EH (cell line): ENCODE data around the gene KAT5.
"Not testable (repeated sequence)": the region's sequence is repeated elsewhere in the genome, so short reads cannot be mapped to it uniquely, and the experiment has no call there.

Experiments
- DNase-seq: peaks from one replicate; pipeline ENCODE4 v3.0.0-alpha.2; 2015; ENCODE audit warnings: low read depth

KAT5 gene

DNA sequence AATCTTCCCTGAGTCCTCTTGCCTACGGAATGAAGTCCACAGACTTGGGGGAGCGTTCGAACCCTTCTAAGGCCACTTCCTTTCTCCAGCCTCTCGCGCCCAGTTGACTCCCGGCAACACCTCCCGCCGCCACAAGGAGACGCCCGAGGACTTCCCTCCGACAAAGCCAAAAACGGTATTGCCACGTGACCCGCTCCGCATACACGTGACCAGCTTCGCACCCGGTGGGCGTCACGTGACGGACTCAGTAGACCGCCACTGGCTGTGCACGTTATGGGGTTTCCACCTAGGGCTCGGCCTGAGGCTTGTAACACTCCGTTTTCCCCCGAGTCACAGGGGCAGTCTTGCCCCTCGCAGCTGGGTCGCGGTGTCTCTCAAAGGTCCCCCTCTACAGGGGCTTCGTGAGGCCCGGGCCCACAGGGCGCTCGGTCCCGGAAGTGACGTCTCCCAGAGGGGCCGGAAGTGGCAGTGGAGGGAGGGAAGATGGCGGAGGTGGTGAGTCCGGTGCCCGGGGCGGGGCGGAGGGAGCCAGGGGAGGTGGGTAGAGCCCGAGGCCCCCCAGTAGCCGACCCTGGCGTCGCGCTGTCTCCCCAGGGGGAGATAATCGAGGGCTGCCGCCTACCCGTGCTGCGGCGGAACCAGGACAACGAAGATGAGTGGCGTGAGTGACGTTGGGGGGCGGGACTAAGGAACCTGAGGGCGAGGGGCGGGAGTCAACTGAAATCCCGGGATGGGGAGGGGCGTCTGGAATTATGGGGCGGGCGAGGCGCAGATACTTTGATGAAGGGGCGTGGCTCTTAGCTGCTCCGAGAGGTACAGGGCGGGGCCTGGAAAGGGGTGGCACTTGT, at the start of gene KAT5:
KAT5 (plus strand) TSS at position 468 of the 848 bp plus-strand sequence; CDS start at position 484, 16 bp downstream.
- peak; percentile 99 for DNase-seq

DNA sequence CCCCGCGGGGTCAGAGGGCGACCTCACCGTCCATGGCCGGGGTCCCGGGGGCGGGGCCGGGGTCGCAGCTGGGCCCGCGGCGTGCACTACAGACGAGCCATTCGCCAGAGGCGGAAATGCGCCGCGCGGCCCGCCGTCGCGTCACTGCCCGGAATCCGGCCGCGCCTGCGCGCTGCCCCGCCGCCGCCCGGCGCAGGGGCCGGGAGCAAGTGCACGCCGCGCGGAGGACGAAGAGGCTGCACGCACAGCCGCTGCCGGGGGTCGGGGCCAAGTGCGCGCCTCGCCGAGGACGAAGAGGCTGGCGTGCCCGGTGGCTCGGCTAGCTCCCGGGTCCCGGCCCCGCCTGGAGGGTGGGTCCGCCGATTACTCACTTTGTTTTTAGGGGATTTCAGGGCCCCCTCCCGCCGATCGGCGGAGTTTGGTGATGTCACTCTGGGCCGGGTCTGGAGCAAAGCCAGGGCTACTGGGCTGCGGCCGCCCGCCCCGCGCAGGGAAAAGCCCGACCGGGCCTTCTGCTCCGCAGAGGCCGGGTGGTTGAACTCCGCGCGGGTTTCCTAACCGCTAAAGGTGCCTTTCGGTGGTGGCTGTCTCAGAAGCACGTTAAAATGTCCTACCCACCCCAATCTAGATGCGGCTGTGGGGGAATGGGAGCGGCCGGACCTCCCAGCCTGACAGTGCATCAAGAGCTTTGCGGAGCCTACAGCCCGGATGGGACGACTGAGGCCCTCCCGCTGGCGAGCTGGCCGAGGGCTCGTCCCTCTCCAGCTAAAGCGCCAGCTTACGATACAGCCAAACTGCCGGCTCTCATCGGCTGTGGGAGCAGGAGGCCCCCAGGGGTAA, 49.0 kb upstream of the KAT5 start, which contains the start of gene RELA:
RELA (minus strand) TSS at position 118 of the 840 bp plus-strand sequence; CDS start at position 34, 84 bp downstream.
- DNase-seq, result peak; percentile 94

DNA sequence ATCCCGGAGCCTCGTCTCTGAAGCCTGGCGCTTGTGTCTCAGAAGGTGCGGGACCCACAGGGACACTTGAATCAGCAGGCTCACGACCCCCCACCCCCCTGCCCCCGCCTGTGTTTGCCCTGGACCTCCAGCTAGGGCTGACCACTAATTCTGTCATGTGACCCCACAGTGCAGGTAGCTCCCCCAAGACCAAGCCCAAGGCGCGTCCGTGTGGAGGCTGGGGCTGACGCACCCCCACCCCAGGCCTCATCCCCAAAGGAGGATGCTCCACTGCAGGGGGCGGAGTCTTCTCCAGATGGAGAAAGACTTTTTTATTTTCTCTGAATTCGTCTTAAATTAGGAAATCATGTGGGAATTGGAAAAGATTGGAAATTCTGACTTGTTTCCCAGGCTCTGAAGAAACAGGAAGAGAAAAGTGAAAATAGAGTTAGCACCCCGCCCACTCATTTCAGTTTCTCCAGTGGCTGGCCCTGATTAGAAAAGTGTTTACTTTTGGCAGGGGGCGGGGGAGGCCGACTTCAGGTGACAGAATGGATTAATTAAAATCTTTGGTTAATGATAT, 48.3 kb upstream of the KAT5 start:
- peak; percentile 66 for DNase-seq

GRCh38 chr11:65672180-65672860, 39.7 kb upstream of the KAT5 start:
- no peak for DNase-seq

GRCh38 chr11:65672982-65673381, 39.1 kb upstream of the KAT5 start:
- DNase-seq, result no peak

DNA sequence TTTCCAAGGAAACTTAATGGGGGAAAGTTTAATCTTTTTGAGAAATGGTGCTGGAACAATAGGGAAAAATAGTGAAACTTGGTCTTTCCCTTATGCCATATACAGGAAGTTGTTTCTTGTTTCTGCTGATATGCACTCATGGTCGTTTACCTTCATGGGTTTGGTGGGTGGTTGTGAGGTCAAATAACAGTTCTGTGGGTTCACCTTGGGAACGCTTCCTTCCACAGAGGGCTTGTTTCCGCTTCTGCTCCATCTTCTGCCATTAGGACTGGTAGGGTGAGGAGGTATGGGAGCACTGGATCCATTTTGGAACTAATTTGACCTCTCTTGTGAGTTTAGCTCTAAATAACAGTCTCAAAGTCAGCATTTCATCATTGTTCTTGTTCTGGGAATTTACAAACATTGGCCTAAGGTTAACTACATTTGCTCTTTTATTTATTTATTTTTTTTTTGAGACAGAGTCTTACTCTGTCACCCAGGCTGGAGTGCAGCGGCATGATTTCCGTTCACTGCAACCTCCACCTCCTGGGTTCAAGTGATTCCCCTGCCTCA, 31.8 kb upstream of the KAT5 start:
- no peak for DNase-seq

- DNase-seq, result not testable (repeated sequence)
Measured at GRCh38 chr11:65683480-65683879, 28.6 kb upstream of the KAT5 start.

DNA sequence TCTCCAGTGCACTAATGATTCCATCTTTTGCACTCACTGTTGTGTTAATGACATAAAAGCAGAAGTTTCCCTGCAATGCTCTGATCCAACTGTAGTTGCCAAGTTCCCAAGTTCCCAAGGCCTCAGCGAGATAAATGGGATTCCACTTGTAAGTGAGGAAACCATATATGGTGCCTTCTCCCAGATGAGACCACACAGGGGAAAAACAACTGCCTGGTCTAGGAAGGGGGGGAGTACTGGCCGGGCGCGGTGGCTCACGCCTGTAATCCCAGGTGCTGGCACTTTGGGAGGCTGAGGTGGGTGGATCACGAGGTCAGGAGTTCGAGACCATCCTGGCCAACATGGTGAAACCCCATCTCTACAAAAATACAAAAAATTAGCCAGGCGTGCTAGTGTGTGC, 26.1 kb upstream of the KAT5 start:
- no peak for DNase-seq

DNA sequence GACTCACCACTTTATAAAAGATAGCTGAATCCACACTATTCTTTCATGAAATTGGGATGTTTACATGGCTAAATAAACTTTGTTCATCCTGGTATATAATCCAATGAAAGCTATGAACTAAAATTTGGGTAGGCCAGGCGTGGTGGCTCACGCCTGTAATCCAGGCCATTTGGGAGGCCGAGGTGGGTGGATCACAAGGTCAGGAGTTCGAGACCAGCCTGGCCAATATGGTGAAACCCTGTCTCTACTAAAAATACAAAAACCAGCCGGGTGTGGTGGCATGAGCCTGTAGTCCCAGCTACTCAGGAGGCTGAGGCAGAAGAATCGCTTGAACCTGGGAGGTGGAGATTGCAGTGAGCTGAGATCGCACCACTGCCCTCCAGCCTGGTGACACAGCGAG, 20.2 kb upstream of the KAT5 start:
- DNase-seq, result not testable (repeated sequence)

DNA sequence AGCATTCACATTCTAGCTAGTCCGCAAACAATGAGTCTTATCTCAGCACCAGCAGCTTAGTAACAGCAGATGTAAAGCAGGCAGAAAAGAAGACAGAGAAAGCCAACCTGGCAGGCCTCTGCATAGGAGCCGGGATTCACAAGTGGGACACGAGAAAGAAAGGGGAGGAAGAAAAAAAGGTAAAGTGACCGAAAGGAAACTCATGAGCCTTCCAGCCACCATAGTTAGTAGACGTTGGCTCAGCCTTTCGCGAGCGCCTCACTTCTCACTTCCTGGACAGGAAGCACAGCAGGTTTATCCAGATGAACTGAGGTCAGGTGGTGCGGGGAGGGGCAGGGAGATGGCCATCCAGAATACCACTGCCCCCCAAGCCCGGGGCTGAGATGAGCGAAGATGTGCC, 19.7 kb upstream of the KAT5 start:
- DNase-seq, result no peak

DNA sequence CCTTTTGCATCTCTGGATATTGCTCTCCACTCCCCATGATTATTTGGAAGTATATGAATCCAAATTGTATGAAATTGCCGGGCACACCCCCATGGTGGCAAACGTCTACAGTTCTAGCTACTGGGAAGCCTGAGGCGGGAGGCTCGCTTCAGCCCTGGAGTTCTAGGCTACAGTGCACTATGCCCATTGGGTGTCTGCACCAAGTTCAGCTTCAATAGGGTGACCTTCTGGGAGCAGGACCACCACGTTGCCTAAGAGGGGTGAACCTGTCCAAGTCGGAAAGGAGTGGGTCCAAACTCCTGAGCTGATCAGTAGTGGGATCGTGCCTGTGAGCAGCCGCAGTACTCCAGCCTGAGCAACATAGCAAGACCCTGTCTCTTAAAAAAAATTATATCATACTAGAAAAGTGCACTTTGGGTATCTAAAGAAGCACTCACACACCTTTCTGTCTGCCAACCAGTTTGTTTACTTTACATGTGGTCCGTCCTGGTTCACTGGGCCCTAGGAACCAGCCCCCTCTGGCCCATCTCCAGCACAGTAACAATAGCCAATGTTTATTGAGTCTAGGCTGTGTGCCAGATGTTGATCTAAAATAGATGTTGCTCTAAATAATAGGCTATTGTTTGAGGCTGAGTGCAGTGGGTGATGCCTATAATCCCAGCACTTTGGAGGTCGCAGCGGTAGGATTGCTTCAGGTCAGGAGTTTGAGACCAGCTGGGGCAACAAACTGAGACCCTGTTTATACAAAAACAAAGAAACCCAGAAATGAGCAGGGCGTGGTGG, 16.4 kb upstream of the KAT5 start:
- DNase-seq, result no peak

DNA sequence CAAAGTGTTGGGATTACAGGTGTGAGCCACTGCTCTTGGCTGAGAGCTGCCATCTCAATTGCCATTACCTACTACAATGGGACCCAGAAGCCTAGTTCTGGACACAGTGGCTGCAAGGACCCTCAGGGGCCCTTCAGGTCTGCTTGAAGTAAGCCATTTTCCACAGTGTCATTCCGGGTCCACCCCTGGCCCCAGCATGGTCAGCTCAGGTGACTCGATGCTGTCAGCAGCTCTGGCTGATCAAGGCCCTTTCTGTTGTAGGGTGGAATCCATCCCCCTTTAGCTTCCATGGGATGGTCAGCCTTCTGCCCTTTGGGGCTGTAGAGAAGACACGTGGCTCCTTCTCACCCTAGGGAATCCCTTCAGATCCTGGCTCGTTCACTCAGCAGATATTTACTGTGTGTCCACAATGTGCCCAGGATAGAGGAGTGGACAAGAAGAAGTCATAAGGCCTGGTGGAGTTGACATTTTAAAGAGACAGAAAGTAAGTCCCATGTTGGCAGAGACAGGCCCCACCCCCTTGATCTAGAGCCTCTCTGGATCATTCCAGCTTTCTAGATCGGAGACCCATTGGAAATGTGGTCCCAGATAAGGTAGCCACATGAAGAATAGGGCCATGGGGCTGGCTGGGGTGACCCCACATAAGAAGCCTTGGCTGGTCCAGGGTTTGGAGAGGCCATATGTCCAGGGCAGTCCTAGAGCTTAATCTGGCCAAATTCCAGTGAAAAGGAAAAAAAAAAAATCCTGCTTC, 15.1 kb upstream of the KAT5 start:
- DNase-seq, result no peak

GRCh38 chr11:65698205-65698604, 13.8 kb upstream of the KAT5 start:
- DNase-seq, result no peak

GRCh38 chr11:65699306-65699705, 12.7 kb upstream of the KAT5 start:
- no peak for DNase-seq

- DNase-seq, result no peak
Measured at GRCh38 chr11:65700399-65700798, 11.7 kb upstream of the KAT5 start.

- no peak for DNase-seq
Measured at GRCh38 chr11:65701686-65702085, 10.4 kb upstream of the KAT5 start.

DNA sequence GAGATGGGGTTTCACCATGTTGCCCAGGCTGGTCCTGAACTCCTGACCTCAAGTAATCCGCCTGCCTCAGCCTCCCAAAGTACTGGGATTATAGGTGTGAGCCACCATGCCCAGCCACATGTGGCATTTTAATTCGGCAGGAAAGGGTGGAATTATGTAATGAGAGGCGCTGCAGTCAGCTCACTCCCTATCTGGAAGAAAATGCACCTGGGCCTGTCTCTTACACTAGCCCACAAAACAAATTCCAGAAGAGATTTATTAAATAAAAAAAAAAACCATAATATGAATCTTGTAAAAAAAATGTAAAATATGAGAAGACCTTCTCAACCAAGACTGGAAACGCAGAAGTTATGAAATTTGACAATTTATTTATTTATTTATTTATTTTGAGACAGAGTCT, 8.2 kb upstream of the KAT5 start:
- no peak for DNase-seq

DNA sequence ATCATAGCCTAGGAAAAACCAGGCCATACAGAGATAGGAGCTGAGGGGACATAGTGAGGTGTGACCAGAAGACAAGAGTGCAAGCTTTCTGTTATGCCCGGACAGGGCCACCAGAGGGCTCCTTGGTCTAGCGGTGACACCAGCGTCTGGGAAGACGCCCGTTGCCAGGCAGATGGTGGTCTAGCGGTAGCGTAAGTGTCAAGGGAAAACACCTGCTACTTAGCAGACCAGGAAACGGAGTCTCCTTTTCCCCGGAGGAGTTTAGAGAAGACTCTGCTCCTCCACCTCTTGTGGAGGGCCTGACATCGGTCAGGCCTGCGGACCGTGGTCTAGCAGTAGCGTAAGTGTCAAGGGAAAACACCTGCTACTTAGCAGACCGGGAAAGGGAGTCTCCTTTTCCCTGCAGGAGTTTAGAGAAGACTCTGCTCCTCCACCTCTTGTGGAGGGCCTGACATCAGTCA, 5.7 kb upstream of the KAT5 start:
- DNase-seq, result peak; percentile 58

GRCh38 chr11:65707002-65707401, 5.0 kb upstream of the KAT5 start:
- not testable (repeated sequence) for DNase-seq

DNA sequence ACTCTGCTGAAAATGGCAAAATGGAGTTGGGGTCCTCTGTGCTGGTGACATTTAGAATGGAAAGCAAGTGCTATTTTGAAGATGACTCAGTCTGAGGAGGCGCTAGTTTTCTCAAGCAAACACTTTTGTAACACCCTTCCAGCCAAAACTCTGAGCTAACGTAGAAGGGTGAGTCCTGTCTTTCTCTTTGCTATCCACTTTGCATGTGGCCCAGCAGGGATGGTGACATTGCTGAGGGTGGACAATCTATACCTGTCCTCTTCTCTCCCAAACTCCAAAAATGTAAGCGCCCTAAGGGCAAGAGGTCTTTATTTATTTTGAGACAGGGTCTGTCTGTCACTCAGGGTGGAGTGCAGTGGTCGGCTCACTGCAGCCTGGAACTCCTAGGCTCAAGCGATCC, 3.6 kb upstream of the KAT5 start:
- DNase-seq, result no peak
